ENCODE measurements around the gene RRP7A. TPM values are rescaled to one million over a fixed set of nuclear protein-coding genes. Genes with fewer than 3 reads are reported as not detected.
"Not testable (repeated sequence)": the region's sequence is repeated elsewhere in the genome, so short reads cannot be mapped to it uniquely, and the experiment has no call there.

Gene RRP7A
- total and polyA plus RNA-seq, 4 donors, result 8.6 to 12.1 (median 10.3) TPM

GRCh38 chr22:42564699-42565098 lies 45.1 kb upstream of the RRP7A start:
- Histone ChIP-seq H3K4me3 (ENCODE audit: low read depth in 1 of 3, low read length in 3 of 3) (no peak overlapping the region), H3K4me1 (ENCODE audit: control insufficient read depth in 4 of 4, insufficient read depth in 4 of 4, low read length in 3 of 4) (peaks cover 0 to 6% (median 1%) of the 10 kb centered on the region in 4 donors), H3K27me3 (ENCODE audit: control insufficient read depth in 4 of 4, insufficient read depth in 4 of 4, low read length in 3 of 4) (no peaks in the 10 kb centered on the region), H3K9me3 (ENCODE audit: control insufficient read depth in 4 of 4, low read length in 3 of 4) (no peaks in the 10 kb centered on the region), H3K36me3 (ENCODE audit: control insufficient read depth in 4 of 4, insufficient read depth in 3 of 4, low read depth in 1 of 4, low read length in 3 of 4) (no peaks in the 10 kb centered on the region), H3K27ac (ENCODE audit: low read depth in 1 of 2, low read length in 2 of 2) (no peak overlapping the region), H3K9ac (ENCODE audit: low read depth in 1 of 2, low read length in 2 of 2) (no peak overlapping the region)
- TF ChIP-seq REST (IDR thresholded peaks at IDR 0.05), result no peak
- no peak for TF ChIP-seq RAD21 (IDR thresholded peaks at IDR 0.05)
- no peak for TF ChIP-seq GABPA (IDR thresholded peaks at IDR 0.05 in 1 of 2, conservative IDR thresholded peaks at IDR 0.05 in 1 of 2)
- TF ChIP-seq TAF1 (conservative IDR thresholded peaks at IDR 0.05), result no peak
- TF ChIP-seq FOXA2 (IDR thresholded peaks at IDR 0.05), result no peak
- TF ChIP-seq YY1 (IDR thresholded peaks at IDR 0.05), result no peak
- TF ChIP-seq FOXA1 (IDR thresholded peaks at IDR 0.05), result no peak
- no peak for TF ChIP-seq EGR1 (IDR thresholded peaks at IDR 0.05; ENCODE audit: low read depth in 2 of 2)
- TF ChIP-seq RXRA (IDR thresholded peaks at IDR 0.05), result no peak
- TF ChIP-seq HNF4A (conservative IDR thresholded peaks at IDR 0.05), result no peak
- no peak for TF ChIP-seq NR2F2 (IDR thresholded peaks at IDR 0.05)
- no peak for TF ChIP-seq MAX (IDR thresholded peaks at IDR 0.05)
- TF ChIP-seq HNF4G (IDR thresholded peaks at IDR 0.05), result no peak
- no peak for TF ChIP-seq ATF3 (IDR thresholded peaks at IDR 0.05)
- no peak for TF ChIP-seq CTCF (IDR thresholded peaks at IDR 0.05; ENCODE audit: low read depth, low read length, missing input control)
- TF ChIP-seq ZBTB33 (IDR thresholded peaks at IDR 0.05), result no peak
- no peak for TF ChIP-seq JUND (IDR thresholded peaks at IDR 0.05)
- no peak for TF ChIP-seq SP1 (IDR thresholded peaks at IDR 0.05)
- no peak for DNase-seq (ENCODE audit: low spot score)
- 98% methylated on average over 17 of the region's 17 CpGs for whole genome bisulfite sequencing

- not testable (repeated sequence) for H3K4me1 ChIP-seq (ENCODE audit: control insufficient read depth in 4 of 4, insufficient read depth in 4 of 4, low read length in 3 of 4); H3K9ac ChIP-seq (ENCODE audit: low read depth in 1 of 2, low read length in 2 of 2); DNase-seq (ENCODE audit: low spot score); H3K27me3 ChIP-seq (ENCODE audit: control insufficient read depth in 4 of 4, insufficient read depth in 4 of 4, low read length in 3 of 4); H3K27ac ChIP-seq (ENCODE audit: low read depth in 1 of 2, low read length in 2 of 2); H3K36me3 ChIP-seq (ENCODE audit: control insufficient read depth in 4 of 4, insufficient read depth in 3 of 4, low read depth in 1 of 4, low read length in 3 of 4); H3K9me3 ChIP-seq (ENCODE audit: control insufficient read depth in 4 of 4, low read length in 3 of 4); H3K4me3 ChIP-seq (ENCODE audit: low read depth in 1 of 3, low read length in 3 of 3)
- WGBS, result 93% methylated on average over 3 of the region's 3 CpGs
These were observed 44.3 kb upstream of the RRP7A start for GRCh38 chr22:42563943-42564342.
